GM18508 (cell line): ENCODE measurements around the gene GTF2H3.
"Not testable (repeated sequence)": the region's sequence is repeated elsewhere in the genome, so short reads cannot be mapped to it uniquely, and the experiment has no call there.

ENCODE experiments used
- ATAC-seq: cut with Tn5 transposase; IDR thresholded peaks from one replicate; pipeline ENCODE4 v1.9.1; 2021; ENCODE audit warnings: moderate number of reproducible peaks; ENCODE audit not compliant: insufficient read depth, unreplicated experiment

GTF2H3 gene

DNA sequence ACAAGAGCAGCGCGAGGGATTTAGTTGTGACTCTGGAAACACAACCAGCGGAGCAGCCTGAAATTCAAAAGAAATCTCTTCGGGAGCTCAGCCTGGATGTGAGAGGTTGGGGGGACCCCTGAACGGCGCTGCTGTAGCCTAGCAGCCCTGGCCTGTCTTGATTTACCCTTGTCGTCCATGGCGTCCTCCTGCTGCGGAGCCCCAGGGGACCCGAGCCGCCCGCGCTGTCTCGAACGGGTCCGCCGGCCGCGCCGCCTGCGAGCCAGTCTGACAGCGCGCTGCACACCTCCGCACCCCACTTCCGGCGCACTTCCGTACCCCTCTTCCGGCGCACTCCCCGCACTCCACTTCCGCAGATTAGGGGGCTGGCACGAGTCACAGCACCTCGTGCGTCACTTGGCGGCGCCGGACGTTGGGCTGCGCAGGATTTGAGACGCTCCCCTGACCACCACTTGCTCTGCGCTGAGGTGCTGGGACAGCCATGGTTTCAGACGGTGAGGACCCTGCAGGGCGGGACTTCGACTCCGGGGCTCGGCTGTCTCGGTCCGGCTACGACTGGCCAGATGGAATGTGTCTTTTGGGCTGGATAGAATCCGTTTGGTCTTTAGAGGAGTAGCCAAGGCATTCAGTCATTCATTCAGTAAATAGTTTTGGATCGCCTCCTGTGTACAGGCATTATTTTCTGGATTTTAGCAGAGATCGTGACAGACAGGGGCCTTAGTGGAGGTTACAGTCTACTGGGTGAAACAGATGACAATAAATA is at the start of gene GTF2H3, which contains the start of gene EIF2B1:
Gene GTF2H3, plus strand, starts transcription at position 451 of the 763 bp plus-strand sequence. Its CDS starts 31 bp downstream, at position 482.
Gene EIF2B1, minus strand, starts transcription at position 308 of the 763 bp plus-strand sequence. Its CDS starts 129 bp downstream, at position 179.
- ATAC-seq, result peak; percentile 67

- ATAC-seq, result no peak
Measured at GRCh38 chr12:123591702-123592481, 41.7 kb upstream of the GTF2H3 start.

DNA sequence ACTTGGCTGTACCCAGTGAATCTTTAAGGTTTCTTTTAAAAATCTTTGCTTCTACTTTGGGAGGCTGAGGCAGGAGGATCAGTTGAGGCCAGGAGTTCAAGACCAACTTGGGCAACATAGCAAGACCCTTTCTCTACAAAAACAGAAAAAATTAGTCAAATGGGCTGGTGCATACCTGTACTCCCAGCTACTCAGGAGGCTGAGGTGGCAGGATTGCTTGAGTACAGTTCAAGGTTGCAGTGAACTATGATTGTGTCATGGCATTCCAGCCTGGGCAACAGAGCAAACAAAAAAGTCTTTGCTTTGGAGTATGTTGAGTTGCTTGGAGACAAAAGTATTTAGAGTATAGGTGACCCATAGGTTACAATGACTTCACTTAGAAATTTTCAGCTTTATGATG is 37.9 kb upstream of the GTF2H3 start:
- no peak for ATAC-seq

GRCh38 chr12:123597100-123597499 is 36.5 kb upstream of the GTF2H3 start:
- ATAC-seq, result no peak

GRCh38 chr12:123598522-123598921 is 35.1 kb upstream of the GTF2H3 start:
- ATAC-seq, result no peak

DNA sequence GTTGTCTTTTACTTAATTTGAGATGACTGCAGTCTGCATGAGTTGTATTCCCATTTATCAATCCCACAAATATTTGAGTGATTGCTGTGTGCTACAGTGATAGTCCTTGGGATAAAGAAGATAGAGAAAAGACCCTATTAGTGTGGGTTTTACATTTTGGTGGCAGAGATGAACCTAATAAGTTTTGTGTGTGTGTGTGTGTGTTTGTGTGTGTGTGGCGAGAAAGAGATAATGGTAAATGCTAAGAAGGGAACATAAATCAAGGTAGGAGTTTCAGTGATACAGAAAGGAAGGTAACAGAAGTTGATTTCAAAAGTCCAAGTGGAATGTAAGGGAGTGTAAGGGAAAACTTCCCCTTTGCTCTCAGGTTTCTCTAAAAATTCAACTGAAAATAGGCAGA is 34.3 kb upstream of the GTF2H3 start:
- ATAC-seq, result no peak

DNA sequence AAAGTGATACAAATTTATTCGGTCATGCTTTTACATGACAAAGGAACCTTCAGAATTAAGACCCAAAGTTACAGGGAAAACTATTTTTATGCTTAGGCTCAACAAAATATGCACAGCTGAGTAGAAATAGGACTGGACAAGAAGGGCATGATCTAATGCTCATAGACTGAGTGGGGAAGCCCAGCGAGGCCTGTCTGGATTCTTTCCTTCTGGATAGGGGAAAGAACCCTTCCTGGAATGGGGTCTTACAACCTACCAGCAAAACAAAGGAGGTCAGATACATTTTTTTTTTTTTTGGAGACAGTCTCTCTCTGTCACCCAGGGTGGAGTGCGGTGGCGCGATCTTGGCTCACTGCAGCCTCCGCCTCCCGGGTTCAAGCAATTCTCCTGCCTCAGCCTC is 33.9 kb upstream of the GTF2H3 start:
- no peak for ATAC-seq

DNA sequence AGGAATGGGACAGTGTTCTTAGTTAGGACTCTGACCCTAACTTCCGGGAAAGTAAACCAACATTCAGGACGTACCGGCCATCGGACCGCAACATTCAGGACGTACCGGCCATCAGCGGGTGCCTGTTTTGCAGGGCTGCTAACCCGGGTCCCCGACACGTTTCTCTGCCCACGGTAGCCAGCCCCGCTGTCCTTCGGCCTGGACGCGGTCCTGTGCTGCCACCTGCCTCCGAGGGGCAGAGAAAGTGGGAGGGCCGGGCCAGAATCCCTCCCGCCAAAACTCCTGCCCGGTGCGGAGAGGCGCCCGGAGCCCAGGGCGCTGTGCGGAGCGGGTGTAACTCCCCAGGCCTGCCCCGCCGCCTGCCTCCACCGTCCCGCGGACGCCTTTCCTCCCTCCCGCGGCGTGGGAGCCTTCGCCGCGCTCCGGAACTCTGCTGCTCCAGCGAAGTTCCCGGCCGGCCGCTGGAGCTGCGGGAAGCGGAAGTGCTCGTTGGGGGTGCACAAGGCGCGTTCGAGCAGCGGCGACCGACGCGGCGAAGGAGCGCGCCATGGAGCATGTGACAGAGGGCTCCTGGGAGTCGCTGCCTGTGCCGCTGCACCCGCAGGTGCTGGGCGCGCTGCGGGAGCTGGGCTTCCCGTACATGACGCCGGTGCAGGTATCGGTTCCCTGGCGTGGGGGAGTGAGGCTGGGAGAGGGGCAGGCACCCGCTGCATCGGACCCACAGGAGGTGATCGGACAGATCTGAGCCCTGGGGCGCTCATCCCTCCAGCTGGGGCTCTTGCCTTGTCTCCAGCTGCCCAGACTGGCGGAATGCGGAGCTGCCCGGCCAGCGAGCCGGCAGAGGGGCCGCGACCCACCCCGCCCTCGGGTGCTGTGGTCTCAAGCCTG is 31.8 kb upstream of the GTF2H3 start, which contains the start of gene DDX55:
Gene DDX55, plus strand, starts transcription at position 498 of the 888 bp plus-strand sequence. Its CDS starts 50 bp downstream, at position 548.
- ATAC-seq, result peak; percentile 77

- no peak for ATAC-seq
Measured at GRCh38 chr12:123602651-123603195, 30.9 kb upstream of the GTF2H3 start.

- ATAC-seq, result not testable (repeated sequence)
Measured at GRCh38 chr12:123603495-123603894, 30.1 kb upstream of the GTF2H3 start.

GRCh38 chr12:123607756-123608155 is 25.9 kb upstream of the GTF2H3 start:
- no peak for ATAC-seq

DNA sequence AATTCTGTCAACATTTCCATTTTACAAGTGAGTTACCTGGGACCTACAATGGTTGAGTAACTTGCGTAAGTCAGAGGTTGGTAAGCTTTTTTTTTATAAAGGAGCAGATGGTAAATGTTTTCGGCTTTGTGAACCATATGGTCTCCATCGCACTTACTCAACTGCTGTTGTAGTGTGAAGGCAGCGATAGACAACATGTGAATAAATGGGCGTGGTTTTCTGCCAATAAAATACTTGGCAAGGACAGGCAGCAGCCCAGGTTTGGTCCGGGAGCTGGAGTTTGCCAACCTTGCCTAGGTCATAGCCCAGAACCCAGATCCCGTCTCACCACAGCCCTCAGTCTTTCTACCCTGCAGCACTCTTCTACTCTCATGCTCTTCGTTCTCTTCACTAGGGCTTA is 25.4 kb upstream of the GTF2H3 start:
- ATAC-seq, result no peak

GRCh38 chr12:123614110-123614509 is 19.5 kb upstream of the GTF2H3 start:
- ATAC-seq, result no peak

GRCh38 chr12:123614531-123614930 is 19.1 kb upstream of the GTF2H3 start:
- no peak for ATAC-seq

- no peak for ATAC-seq
Measured at GRCh38 chr12:123617144-123617543, 16.5 kb upstream of the GTF2H3 start.

- ATAC-seq, result no peak
Measured at GRCh38 chr12:123617580-123617979, 16.0 kb upstream of the GTF2H3 start.

GRCh38 chr12:123621101-123621500 is 12.5 kb upstream of the GTF2H3 start:
- no peak for ATAC-seq

- no peak for ATAC-seq
Measured at GRCh38 chr12:123621619-123622530, 11.8 kb upstream of the GTF2H3 start.

GRCh38 chr12:123634142-123634561 is 523 bp downstream of the GTF2H3 start:
- ATAC-seq, result no peak
